Activated CD8-positive, alpha-beta memory T cell treated with anti-CD3 and anti-CD28 coated beads, Interleukin-2, amount 50 U/mL, for 24 hours (primary cell): Measurements from ENCODE around the gene RAB11FIP3.

ENCODE experiments used
- DNase-seq: peaks from one replicate; pipeline ENCODE4 v3.0.0-alpha.2; 2020; ENCODE audit errors: extremely low read depth

The RAB11FIP3 gene

GRCh38 chr16:424033-424622 is 1.3 kb upstream of the RAB11FIP3 start:
- no peak for DNase-seq

- DNase-seq, result no peak
These were observed 797 bp upstream of the RAB11FIP3 start for GRCh38 chr16:424623-425081.

GRCh38 chr16:425740-426114 is 278 bp downstream of the RAB11FIP3 start:
- DNase-seq, result no peak

DNA sequence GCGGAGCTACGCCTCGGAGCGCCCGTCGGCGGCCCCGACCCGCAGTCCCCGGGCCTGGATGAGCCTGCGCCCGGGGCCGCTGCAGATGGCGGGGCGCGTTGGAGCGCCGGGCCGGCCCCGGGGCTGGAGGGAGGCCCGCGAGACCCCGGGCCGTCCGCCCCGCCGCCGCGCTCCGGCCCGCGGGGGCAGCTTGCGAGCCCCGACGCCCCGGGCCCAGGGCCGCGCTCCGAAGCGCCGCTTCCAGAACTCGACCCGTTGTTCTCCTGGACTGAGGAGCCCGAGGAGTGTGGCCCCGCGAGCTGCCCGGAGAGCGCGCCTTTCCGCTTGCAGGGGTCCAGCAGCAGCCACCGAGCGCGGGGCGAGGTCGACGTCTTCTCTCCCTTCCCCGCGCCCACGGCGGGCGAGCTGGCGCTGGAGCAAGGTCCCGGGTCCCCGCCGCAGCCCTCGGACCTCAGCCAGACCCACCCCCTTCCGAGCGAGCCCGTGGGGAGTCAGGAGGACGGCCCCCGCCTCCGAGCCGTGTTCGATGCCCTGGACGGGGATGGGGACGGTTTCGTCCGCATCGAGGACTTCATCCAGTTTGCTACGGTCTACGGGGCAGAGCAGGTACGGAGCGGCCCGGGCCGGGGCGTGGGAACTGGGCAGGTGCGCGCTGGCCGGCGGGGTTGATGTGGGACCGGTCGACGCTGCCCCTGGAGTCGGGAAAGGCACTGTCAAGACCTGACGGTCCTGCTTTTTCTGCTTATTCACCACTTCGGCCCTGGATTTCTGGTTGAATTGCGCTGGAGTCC is 861 bp downstream of the RAB11FIP3 start:
- no peak for DNase-seq

DNA sequence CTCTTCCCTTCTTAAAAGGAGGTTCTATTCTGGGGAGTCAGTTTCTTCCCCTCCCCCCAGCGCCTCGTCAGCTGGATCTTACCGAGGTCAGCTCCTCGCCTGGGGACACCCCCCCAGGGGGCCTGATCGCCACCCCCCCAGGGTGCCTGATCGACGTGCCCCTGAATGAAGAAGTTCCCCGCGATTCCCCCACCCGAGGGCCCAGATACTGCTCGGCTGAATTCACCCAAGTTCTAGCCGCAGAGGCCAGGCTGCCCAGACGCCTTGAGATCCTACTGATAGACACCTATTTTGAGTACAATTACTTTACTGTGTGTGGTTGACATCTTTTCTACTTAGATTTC is 1.4 kb downstream of the RAB11FIP3 start:
- no peak for DNase-seq

- no peak for DNase-seq
These were observed 1.8 kb downstream of the RAB11FIP3 start for GRCh38 chr16:427250-427649.

DNA sequence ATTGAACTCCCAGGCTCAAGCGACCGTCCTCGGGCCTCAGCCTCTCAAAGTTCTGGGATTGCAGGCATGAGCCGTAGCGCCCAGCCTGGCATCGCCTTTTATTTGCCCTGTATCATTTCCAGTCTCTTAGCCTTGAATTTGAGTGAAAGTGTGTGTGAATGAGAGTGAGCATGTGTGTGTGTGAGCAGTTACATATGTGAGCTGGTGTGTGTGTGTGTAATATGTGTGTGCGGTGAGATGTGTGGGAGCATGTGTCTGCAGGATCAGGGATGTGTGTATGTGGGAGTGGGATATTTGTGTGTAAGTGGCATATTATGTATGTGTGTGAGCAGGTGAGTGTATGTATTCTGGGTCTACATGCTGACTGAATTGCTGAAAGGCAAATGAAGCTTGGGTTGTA is 5.5 kb downstream of the RAB11FIP3 start:
- no peak for DNase-seq

DNA sequence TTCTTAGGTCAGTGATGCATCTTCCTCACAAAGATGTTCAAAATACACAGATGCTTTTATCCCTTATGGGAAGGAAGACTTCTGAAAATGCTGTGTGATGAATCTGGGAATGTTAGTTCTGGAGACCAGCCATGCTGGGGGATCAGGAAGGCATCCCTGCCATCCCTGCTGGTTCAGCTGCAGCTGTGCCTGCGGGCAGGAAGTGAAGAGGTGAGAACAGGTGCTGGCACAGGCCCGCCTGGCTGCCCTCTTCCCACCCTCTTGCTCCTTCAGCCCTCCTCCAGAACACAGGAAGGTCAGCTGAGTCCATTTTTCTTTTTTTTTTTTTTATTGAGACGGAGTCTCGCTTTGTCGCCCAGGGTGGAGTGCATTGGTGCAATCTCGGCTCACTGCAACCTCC is 15.2 kb downstream of the RAB11FIP3 start:
- no peak for DNase-seq

GRCh38 chr16:441447-441846 is 16.0 kb downstream of the RAB11FIP3 start:
- no peak for DNase-seq

- DNase-seq, result no peak
These were observed 17.5 kb downstream of the RAB11FIP3 start for GRCh38 chr16:442976-443375.

DNA sequence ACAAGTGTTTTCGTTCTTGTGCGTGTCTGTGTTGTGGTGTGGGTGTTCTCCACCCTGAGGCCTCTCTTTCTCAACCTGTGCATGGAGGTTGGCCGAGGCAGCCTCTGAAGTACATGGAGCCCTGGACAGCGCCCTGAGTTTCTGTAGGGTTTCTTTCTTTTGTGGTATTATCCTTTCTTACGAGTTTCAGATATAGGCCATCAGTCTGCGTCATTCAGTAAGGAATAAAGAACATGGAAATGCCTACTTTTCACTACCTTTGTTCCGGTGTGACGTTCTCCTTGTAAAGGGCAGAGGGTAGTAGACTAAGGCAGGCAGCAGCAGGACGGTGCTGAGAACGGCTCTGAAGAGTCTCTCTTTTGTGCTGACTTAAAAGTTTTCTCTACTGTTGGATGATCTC is 18.6 kb downstream of the RAB11FIP3 start:
- no peak for DNase-seq

- no peak for DNase-seq
These were observed 20.1 kb downstream of the RAB11FIP3 start for GRCh38 chr16:445566-445965.

DNA sequence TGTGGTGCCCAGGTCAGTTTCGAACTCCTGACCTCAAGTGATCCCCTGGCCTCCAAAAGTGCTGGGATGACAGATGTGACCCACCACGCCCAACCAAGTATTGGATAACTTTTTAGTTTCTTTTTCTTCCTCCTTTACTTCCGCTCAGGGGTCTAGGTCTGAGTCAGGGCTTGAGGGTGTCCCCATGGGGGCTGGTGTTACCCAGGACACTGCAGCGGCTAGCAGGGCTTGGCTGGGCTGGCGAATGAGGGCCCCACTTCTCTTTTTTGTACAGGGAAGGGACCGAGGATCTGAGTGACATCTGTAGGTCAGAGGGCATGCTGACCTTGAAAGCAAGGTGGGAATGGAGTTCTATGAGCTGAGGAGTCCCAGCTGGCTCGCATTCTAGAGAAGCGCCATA is 24.9 kb downstream of the RAB11FIP3 start:
- no peak for DNase-seq

- no peak for DNase-seq
These were observed 25.5 kb downstream of the RAB11FIP3 start for GRCh38 chr16:450785-451512.

DNA sequence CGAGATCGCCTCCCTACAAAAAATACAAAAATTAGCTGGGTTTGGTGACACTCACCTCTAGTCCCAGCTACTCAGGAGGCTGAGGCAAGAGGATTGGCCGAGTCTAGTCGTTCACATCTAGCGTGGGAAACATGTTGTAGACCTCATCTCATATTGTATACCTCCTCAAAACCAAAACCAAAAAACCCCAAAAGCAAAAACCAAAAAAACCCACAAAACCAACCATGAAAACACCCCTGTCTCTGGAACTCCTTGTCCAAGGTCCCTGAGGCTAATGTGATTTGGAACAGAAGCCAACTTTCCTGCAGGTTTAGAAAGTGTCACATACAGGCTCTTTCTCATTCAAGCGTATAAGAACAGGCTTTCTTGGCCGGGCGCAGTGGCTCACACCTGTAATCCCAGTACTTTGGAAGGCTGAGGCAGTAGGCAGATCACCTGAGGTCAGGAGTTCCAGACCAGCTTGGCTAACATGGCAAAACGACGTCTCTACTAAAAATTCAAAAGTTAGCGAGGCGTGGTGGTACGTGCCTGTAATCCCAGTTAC is 29.0 kb downstream of the RAB11FIP3 start:
- DNase-seq, result no peak

DNA sequence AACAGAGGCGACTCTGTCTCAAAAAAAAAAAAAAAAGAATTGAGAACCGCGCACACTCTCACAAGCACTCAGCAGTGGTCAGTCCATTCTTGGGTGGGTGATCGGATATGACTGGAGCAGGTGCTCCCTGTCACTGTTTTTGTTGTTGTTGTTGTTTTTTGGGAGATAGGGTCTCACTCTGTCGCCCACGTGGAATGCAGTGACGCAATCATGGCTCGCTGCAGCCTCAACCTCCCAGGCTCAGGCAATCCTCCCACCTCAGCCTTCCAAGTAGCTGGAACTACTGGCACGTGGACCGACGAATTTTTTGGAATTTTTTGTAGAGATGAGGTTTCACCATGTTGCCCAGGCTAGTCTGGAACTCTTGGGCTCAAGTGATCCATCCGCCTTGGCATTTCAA is 30.0 kb downstream of the RAB11FIP3 start:
- DNase-seq, result no peak

- no peak for DNase-seq
These were observed 31.5 kb downstream of the RAB11FIP3 start for GRCh38 chr16:456891-457483.

DNA sequence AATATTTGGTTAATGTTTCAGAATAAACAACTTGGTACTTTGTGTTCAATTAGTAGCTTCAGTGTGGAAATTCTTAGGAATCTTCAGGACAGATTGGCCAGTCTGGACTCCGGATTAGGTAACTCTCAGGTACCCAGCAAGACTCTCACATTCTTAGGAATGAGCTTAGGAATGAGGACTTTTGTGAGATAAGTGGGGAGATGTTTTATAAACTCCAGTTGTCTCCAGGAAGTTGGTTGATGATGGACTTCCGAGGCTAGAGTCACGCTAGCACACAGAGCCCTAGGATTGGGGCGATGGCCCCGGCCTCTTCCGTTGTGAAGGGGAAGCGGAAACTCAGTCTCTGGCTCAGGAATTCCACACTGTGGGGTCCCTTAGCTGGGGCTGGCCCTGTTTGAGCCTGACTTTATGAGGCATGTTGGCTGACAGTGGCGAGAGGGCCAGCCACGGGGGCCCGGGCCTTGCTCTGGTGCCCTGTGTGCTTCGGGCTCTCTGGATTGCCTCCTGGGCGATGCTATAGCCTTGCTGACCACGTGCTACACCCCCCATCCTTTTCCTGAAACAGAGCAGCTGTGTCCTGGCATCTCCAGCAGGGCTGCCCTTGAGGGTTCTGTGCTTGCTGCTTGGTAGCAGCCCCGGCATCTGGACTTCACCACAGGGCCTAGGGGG is 32.4 kb downstream of the RAB11FIP3 start:
- DNase-seq, result no peak

DNA sequence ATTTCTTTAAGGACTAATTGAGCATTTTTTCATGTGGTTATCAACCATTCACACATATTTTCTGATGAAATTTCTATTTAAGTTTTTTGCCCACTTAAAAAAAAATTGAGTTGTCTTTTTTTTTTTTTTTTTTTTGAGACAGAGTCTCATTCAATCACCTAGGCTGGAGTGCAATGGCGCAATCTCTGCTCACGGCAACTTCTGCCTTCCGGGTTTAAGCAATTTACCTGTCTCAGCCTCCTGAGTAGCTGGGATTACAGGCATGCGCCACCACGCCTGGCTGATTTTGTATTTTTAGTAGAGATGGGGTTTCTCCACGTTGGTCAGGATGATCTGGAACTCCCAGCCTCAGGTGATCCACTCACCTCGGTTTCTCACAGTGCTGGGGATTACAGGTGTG is 34.3 kb downstream of the RAB11FIP3 start:
- DNase-seq, result no peak

DNA sequence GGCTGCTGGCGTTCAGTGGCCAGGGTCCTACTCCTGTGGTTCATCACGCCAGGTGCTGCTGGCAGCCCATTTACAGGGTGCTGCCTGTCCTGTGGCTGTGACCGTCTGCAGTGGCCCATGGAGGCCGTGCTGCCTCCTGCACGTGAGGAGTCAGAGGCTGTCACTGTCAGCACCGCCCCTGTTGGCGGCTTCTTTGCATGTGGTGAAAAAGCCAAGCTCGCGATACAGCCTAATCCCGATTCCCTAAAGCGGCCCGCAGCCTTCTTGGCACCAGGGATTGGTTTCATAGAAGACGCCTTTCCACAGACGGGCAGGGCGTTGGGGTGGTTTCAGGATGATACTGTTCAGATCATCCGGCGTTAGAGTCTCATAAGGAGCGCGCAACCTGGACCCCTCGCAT is 35.3 kb downstream of the RAB11FIP3 start:
- no peak for DNase-seq

DNA sequence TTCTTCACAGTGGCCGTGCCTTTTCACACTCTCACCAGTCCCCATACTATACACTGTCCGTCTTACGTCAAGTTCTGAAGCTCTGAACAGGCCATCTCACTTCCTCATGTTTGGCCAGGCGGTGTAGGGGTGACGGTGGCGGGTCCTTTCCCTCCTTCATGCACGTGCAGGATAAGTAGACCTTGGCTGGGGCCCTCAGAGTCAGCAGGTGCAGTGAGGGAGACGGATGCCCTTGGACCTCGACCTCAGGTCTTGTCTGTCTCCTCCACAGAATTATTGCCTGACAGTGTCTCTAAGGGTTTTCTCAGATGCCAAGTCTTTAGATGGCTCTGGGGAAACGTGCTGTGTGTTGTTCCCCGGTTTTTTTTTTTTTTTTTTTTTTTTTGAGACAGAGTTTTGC is 37.6 kb downstream of the RAB11FIP3 start:
- DNase-seq, result no peak

- DNase-seq, result no peak
These were observed 41.2 kb downstream of the RAB11FIP3 start for GRCh38 chr16:466651-467050.
